OCI-LY1 (cell line): ENCODE results near the gene DIP2C.

ENCODE experiments used
- H2AFZ ChIP-seq: fragments of 200-600 bp; sonication (generic), shearing (Covaris generic); 2 replicates; pipeline ENCODE4 v1.6.0; 2014; ENCODE audit warnings: antibody characterized with exemption, mild to moderate bottlenecking, low read length
- H3F3A ChIP-seq: fragments of 200-600 bp; sonication (generic), shearing (Covaris generic); 2 replicates; pipeline ENCODE4 v1.6.0; 2014; ENCODE audit warnings: mild to moderate bottlenecking, antibody characterized with exemption, low read length, moderate library complexity; ENCODE audit not compliant: insufficient read depth
- H3K27ac ChIP-seq: fragments of 200-600 bp; sonication (generic); 2 replicates; pipeline ENCODE4 v1.5.1; 2014; ENCODE audit warnings: low read length, mixed run types, mild to moderate bottlenecking, low read depth; ENCODE audit not compliant: poor library complexity, severe bottlenecking
- H3K27me3 ChIP-seq: fragments of 200-600 bp; sonication (generic); 2 replicates; pipeline ENCODE4 v1.6.0; 2014; ENCODE audit warnings: antibody characterized with exemption, mild to moderate bottlenecking, low read length, moderate library complexity; ENCODE audit not compliant: insufficient read depth
- H3K36me3 ChIP-seq: fragments of 200-600 bp; sonication (generic); 2 replicates; pipeline ENCODE4 v1.6.1; 2014; ENCODE audit warnings: mild to moderate bottlenecking, antibody characterized with exemption, low read length, moderate library complexity, mixed read lengths; ENCODE audit not compliant: insufficient read depth
- H3K4me1 ChIP-seq: fragments of 200-600 bp; sonication (generic); 2 replicates; pipeline ENCODE4 v1.5.1; 2014; ENCODE audit warnings: mild to moderate bottlenecking, low read length, moderate library complexity; ENCODE audit not compliant: insufficient read depth, severe bottlenecking
- H3K4me2 ChIP-seq: fragments of 200-600 bp; sonication (generic), shearing (Covaris generic); 2 replicates; pipeline ENCODE4 v1.6.1; 2014; ENCODE audit warnings: low read length
- H3K4me3 ChIP-seq: fragments of 200-600 bp; sonication (generic); 2 replicates; pipeline ENCODE4 v1.5.1; 2014; ENCODE audit warnings: low read length, low read depth, mild to moderate bottlenecking, mixed read lengths; ENCODE audit not compliant: poor library complexity, severe bottlenecking
- H3K79me2 ChIP-seq: fragments of 200-600 bp; shearing (Covaris generic); 2 replicates; pipeline ENCODE4 v1.6.1; 2016; ENCODE audit warnings: mixed run types, low read length, mixed read lengths; ENCODE audit not compliant: insufficient read depth
- H3K9ac ChIP-seq: fragments of 200-600 bp; sonication (generic), shearing (Covaris generic); 2 replicates; pipeline ENCODE4 v1.6.1; 2014; ENCODE audit warnings: mild to moderate bottlenecking, low read length, mixed read lengths
- H3K9me2 ChIP-seq: fragments of 200-600 bp; sonication (generic), shearing (Covaris generic); 2 replicates; pipeline ENCODE4 v1.6.1; 2014; ENCODE audit warnings: low read depth, mild to moderate bottlenecking, low read length, mixed read lengths
- H3K9me3 ChIP-seq: fragments of 200-600 bp; shearing (Covaris generic); 2 replicates; pipeline ENCODE4 v1.6.1; 2014; ENCODE audit warnings: low read length, mixed read lengths
- H4K20me1 ChIP-seq: fragments of 200-600 bp; sonication (generic), shearing (Covaris generic); 2 replicates; pipeline ENCODE4 v1.6.0; 2016; ENCODE audit warnings: mild to moderate bottlenecking, low read length; ENCODE audit not compliant: insufficient read depth
- EZH2 ChIP-seq: fragments of 200-600 bp; sonication (generic), shearing (Covaris generic); IDR thresholded peaks from 2 replicates; pipeline ENCODE4 v1.8.0; 2017; ENCODE audit warnings: borderline replicate concordance, mixed run types, mild to moderate bottlenecking, antibody characterized with exemption, low read length, moderate library complexity, mixed read lengths
- TF ChIP-seq, protein P1 (sequence below): fragments of 200-600 bp; sonication (generic), shearing (Covaris generic); IDR thresholded peaks from 2 replicates; pipeline ENCODE4 v1.5.1; 2017; ENCODE audit warnings: mild to moderate bottlenecking, antibody characterized with exemption, low read length, moderate library complexity, mixed read lengths

DIP2C gene

DNA sequence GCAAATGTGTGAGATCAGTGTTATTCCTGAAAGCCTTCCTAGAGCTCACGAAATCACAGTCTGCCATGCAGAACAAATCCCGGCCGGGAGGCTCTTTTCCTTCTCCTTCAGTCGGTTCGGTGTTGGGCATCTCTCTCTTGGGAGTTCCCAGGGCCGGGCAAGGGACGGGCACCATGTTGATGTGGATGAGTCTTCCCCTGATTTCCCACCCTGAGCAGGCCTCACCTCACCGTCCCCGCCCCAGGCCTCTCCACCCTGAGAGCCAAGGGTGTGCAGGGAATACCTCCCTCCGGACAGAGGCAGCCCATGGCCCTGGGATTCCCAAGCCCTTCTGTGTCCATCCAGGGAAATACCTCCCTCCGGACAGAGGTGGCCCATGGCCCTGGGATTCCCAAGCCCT, 28.0 kb upstream of the DIP2C start:
- Histone ChIP-seq H3K9me2 (no peaks in the 10 kb centered on the region), H3F3A (no peaks in the 10 kb centered on the region), H3K4me2 (no peak overlapping the region), H3K9me3 (peaks cover 14% of the 10 kb centered on the region), H3K9ac (no peak overlapping the region), H3K4me3 (no peak overlapping the region), H3K27me3 (peaks cover 11% of the 10 kb centered on the region; the same call in 1 of the 2 replicates), H3K4me1 (no peaks in the 10 kb centered on the region), H2AFZ (no peak overlapping the region), H3K27ac (no peak overlapping the region), H3K36me3 (no peaks in the 10 kb centered on the region; the same call in 1 of the 2 replicates), H3K79me2 (no peaks in the 10 kb centered on the region), H4K20me1 (no peaks in the 10 kb centered on the region)
- no peak for TF ChIP-seq EZH2
- TF ChIP-seq, protein P1, sequence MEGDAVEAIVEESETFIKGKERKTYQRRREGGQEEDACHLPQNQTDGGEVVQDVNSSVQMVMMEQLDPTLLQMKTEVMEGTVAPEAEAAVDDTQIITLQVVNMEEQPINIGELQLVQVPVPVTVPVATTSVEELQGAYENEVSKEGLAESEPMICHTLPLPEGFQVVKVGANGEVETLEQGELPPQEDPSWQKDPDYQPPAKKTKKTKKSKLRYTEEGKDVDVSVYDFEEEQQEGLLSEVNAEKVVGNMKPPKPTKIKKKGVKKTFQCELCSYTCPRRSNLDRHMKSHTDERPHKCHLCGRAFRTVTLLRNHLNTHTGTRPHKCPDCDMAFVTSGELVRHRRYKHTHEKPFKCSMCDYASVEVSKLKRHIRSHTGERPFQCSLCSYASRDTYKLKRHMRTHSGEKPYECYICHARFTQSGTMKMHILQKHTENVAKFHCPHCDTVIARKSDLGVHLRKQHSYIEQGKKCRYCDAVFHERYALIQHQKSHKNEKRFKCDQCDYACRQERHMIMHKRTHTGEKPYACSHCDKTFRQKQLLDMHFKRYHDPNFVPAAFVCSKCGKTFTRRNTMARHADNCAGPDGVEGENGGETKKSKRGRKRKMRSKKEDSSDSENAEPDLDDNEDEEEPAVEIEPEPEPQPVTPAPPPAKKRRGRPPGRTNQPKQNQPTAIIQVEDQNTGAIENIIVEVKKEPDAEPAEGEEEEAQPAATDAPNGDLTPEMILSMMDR: no peak

DNA sequence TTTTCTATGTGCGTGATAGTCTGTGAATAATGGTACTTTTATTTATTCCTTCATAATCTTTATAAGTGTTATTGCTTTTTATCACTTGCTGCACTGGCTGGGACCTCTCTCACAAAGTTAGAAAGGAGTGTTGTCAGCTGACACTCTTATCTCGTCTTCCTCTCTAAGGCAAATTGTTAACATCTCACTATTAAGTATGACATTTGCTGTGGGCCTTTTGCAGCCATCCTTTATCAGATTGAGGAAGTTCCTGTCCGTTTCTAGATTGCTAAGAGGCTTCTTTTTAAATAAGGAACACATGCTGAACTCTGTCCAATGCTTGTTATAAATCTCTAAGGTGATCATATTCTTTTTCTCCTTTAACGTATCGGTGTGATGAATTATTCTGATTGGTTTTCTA, 27.4 kb upstream of the DIP2C start:
- TF ChIP-seq, protein P1: no peak
- TF ChIP-seq EZH2: no peak
- H3K27ac ChIP-seq: no peak overlapping the region
- no peaks in the 10 kb centered on the region for H3F3A ChIP-seq

DNA sequence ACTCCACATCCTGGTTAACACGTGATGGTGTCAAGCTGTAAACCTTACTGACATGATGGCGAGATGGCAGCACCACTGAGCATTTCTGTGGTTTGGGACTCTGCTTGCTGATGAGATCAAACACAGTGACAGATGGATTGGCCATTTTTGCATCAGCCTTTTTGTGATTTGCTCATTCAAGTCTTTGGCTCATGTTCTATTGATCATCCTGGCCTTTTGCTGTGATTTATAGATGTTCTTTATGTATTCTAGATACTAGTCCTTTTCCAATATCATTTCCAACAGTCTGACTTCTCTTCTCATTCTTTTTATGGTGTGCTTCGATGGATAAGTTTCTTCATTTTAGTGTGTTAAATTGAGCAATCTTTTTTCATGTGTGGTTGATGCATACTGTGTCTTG, 24.7 kb upstream of the DIP2C start:
- H3K9me2 ChIP-seq: no peaks in the 10 kb centered on the region
- H3K9ac ChIP-seq: no peak overlapping the region
- H3K4me2 ChIP-seq: no peak overlapping the region
- no peaks in the 10 kb centered on the region for H3K4me1 ChIP-seq
- no peak overlapping the region for H3K27ac ChIP-seq
- H2AFZ ChIP-seq: no peak overlapping the region
- H4K20me1 ChIP-seq: no peaks in the 10 kb centered on the region
- no peak overlapping the region for H3K4me3 ChIP-seq
- no peaks in the 10 kb centered on the region for H3K79me2 ChIP-seq
- no peaks in the 10 kb centered on the region for H3F3A ChIP-seq
- peaks cover 14% of the 10 kb centered on the region; the same call in 1 of the 2 replicates for H3K27me3 ChIP-seq
- no peak for TF ChIP-seq EZH2
- TF ChIP-seq, protein P1: no peak
- no peaks in the 10 kb centered on the region; the same call in 1 of the 2 replicates for H3K36me3 ChIP-seq
- peaks cover 18% of the 10 kb centered on the region for H3K9me3 ChIP-seq

More for the DNA sequence above, 27.4 kb upstream of the DIP2C start:
- Histone ChIP-seq H3K4me1 (no peaks in the 10 kb centered on the region), H3K4me3 (no peak overlapping the region), H3K4me2 (no peak overlapping the region), H3K79me2 (no peaks in the 10 kb centered on the region), H4K20me1 (no peaks in the 10 kb centered on the region), H3K9me2 (no peaks in the 10 kb centered on the region), H2AFZ (no peak overlapping the region), H3K36me3 (no peaks in the 10 kb centered on the region; the same call in 1 of the 2 replicates), H3K9me3 (peaks cover 14% of the 10 kb centered on the region), H3K9ac (no peak overlapping the region), H3K27me3 (peaks cover 11% of the 10 kb centered on the region; the same call in 1 of the 2 replicates)
